Measurements from ENCODE around the gene COQ5. TPM values are rescaled to one million over a fixed set of nuclear protein-coding genes. Genes with fewer than 3 reads are reported as not detected.
"Not testable (repeated sequence)": the region's sequence is repeated elsewhere in the genome, so short reads cannot be mapped to it uniquely, and the experiment has no call there.

Gene COQ5
- polyA plus RNA-seq, 1 donor: 65.0 TPM

DNA sequence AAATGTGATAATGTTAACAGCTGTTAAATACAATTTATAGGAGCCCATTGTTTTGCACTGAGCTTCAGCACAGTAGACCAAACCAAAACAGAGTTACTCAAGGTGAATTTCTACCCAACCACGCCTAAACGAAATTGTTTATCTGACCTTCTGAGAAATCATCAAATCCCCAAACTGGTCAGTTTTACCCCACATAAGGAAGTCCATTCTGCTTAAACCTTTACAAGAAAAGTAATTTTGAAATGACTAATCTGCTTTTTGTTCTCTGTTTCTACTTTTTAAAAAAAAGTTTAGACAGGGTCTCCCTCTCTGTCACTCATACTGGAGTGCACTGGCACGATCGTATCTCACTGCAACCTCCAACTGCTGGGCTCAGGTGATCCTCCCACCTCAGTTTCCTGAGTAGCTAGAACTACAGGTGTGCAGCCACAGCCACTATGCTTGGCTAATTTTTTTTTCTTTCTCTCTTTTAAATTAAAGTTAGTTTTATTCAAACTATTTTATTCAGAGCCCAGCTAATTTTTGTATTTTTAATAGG lies 3.8 kb upstream of the COQ5 start:
- no peak for DNase-seq

- not testable (repeated sequence) for DNase-seq
Measured at GRCh38 chr12:120530418-120530761, 1.4 kb upstream of the COQ5 start.

- peak; percentile 57 for DNase-seq
Measured at GRCh38 chr12:120529641-120530417, 871 bp upstream of the COQ5 start.

- DNase-seq: no peak
Measured at GRCh38 chr12:120522568-120522967, 6.4 kb downstream of the COQ5 start.

DNA sequence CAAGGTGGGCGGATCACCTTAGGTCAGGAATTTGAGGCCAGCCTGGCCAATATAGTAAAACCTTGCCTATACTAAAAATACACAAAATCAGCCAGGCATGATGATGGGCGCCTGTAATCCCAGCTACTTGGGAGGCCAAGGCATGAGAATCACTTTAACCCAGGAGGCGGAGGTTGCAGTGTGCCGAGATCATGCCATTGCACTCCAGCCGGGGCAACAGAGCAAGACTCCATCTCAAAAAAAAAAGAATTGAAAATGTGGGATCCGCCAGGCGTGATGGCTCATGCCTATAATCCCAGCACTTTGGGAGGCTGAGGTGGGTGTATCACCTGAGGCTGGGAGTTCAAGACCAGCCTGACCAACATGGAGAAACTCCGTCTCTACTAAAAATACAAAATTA lies 9.6 kb downstream of the COQ5 start:
- not testable (repeated sequence) for DNase-seq

- no peak for DNase-seq
Measured at GRCh38 chr12:120515496-120515895, 13.5 kb downstream of the COQ5 start.

- DNase-seq: no peak
Measured at GRCh38 chr12:120514002-120514401, 15.0 kb downstream of the COQ5 start.

- DNase-seq: no peak
Measured at GRCh38 chr12:120508537-120508936, 20.4 kb downstream of the COQ5 start.

- no peak for DNase-seq
Measured at GRCh38 chr12:120504587-120504986, 24.4 kb downstream of the COQ5 start.

DNA sequence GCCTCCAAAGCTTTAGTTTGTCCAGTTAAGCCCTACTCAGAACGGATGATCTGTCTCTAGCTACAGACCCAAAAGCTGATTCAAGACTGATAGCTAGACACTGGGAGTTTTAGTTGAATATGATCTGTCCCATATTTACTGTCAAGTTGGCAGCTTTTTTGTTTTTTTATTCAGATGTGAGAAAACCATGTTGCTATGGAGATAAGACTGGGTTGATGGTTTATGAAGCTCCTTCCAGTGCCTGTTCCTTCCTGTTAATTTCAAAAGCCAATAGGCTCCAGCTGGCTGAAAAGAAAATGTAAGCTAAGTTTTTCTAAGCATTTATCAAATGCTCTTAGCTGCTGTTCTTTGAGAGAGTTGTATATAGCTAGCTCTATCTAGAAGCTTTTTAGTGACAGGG lies 28.4 kb downstream of the COQ5 start:
- DNase-seq: no peak

GRCh38 chr12:120498870-120499515 lies 30.0 kb downstream of the COQ5 start:
- no peak for DNase-seq

GRCh38 chr12:120497524-120498150 lies 31.3 kb downstream of the COQ5 start:
- no peak for DNase-seq

- DNase-seq: peak; percentile 52
Measured at GRCh38 chr12:120496413-120497340, 32.3 kb downstream of the COQ5 start.

GRCh38 chr12:120495731-120496412 lies 33.1 kb downstream of the COQ5 start, which contains the start of gene DYNLL1:
Gene DYNLL1, plus strand, starts transcription at chr12:120496113. Its CDS starts 309 bp downstream, at chr12:120496422.
- peak; percentile 98 for DNase-seq

DNA sequence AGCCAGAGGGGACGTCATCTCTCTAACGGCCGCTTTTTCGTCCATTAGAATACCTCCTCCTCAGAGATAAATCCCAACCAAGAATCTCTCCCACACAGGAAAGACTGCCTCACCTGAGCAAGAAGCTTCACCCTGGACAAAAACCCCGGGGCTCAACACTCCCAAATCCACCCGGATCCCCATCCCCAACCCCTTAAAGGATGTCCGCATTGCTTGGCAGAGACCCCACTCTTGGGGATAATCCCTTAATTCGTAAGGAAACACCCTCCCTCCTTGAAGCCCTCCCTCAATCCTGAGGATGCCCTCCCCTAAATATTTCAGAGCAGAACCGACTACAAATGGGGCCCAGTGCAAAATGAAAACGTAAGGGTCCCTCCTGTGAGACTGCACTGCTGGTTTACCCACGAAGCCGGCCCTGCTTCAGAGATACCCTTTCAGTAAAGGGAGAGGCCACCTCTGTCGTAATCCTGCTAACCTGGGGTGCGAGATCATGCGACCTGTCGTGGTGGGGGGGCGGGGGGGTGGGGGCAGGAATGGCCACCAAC lies 33.7 kb downstream of the COQ5 start:
- no peak for DNase-seq

GRCh38 chr12:120490833-120491512 lies 38.0 kb downstream of the COQ5 start:
- DNase-seq: no peak

GRCh38 chr12:120490325-120490724 lies 38.6 kb downstream of the COQ5 start:
- DNase-seq: no peak

GRCh38 chr12:120489018-120489417 lies 39.9 kb downstream of the COQ5 start:
- no peak for DNase-seq

DNA sequence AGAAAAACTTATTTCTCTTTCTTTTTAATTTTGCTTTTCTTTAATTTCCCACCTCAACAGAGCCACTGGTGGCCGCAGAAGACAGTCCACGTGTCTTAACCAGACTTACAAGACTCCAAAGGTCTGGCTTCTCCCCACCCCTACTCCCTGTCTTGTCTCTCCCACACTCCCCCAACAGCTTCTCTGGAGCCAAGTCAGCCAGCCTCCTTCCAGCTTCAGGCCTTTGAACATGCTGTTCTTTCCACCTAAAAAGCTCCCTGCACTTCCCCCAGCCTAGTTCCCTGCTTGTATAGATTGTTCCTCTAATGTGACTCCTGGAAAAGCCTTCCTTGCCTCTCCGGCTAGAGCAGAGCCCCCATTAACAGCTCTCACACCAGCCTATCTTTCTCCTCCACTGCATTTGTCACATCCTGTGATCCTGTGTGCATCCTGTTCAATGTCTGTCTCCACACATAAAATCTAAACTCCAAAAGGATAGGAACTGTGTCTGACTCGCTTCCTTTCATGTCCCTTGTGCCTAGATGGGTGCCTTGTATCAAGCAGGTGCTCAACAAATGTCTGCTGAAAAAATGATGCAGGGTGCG lies 40.8 kb downstream of the COQ5 start:
- DNase-seq: no peak

DNA sequence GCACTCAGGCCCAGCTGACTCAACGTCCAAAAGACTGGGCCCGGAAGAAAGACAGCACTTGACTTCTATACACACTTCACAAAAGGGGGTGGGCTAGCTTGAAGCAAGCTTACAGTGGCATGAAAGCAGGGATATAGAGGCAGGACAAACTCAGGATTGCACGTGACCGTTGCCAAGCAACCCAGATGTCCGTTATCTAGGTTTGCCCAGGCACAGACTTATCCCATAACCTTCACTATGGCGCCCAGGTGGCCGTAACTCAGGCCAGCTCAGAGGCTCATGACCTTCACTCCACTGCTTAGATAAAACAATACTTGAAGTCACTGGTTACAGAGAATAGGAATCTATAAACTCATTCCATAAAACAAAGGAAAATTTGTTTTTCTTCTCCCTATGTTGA lies 41.4 kb downstream of the COQ5 start:
- not testable (repeated sequence) for DNase-seq
